ENCODE measurements around the gene SLC35F3. TPM values are rescaled to one million over a fixed set of nuclear protein-coding genes. Genes with fewer than 3 reads are reported as not detected.
"Not testable (repeated sequence)": the region's sequence is repeated elsewhere in the genome, so short reads cannot be mapped to it uniquely, and the experiment has no call there.

Gene SLC35F3
- total and polyA plus RNA-seq, 2 donors from 2014 or later = 0.41 to 0.66 TPM

GRCh38 chr1:234206651-234207284 lies 302.3 kb downstream of the SLC35F3 start:
- Histone ChIP-seq H3K36me3 (ENCODE audit: control insufficient read depth in 2 of 3, insufficient read depth in 3 of 3, low read length in 3 of 3) (no peaks in the 10 kb centered on the region), H3K27me3 (ENCODE audit: control insufficient read depth, insufficient read depth, low read length) (no peaks in the 10 kb centered on the region), H3K9me3 (ENCODE audit: control insufficient read depth in 2 of 3, insufficient read depth in 1 of 3, low read length in 3 of 3) (no peaks in the 10 kb centered on the region), H3K27ac (ENCODE audit: low read depth in 2 of 2, low read length in 2 of 2) (no peak overlapping the region), H3K4me3 (ENCODE audit: low read length in 3 of 3) (no peak overlapping the region), H3K9ac (ENCODE audit: low read length in 3 of 3) (no peak overlapping the region), H3K4me1 (ENCODE audit: control insufficient read depth in 2 of 3, insufficient read depth in 2 of 3, low read depth in 1 of 3, low read length in 3 of 3) (no peaks in the 10 kb centered on the region)
- intact Hi-C loops (cut with DNase I) = no loop called here
- DNase-seq (no peak), FAIRE-seq (no peak)
- no peak for TF ChIP-seq CTCF (IDR thresholded peaks at IDR 0.05; ENCODE audit: borderline replicate concordance, extremely low read depth, insufficient read depth)

DNA sequence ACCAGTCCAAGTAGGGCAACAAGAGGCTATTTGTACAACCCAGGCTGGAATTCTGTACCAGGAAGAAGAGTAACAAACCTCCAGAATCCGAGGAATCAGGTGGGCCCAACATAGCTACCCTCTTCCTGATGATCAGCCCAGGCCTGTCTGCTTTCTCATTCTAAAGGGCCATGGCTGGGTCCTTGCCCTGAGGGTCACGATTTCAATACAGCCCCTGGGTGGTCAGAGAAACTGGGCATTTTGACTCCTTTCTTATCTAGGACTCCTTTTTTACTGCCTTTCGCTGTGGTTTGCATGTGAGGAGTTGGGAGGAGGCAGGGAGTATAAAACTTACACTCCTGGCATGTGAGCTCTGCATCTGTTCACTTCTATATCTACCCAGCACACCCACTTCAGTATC lies 303.9 kb downstream of the SLC35F3 start:
- Histone ChIP-seq H3K4me3 (ENCODE audit: low read length in 3 of 3) (no peak overlapping the region), H3K9ac (ENCODE audit: low read length in 3 of 3) (no peak overlapping the region), H3K9me3 (ENCODE audit: control insufficient read depth in 2 of 3, insufficient read depth in 1 of 3, low read length in 3 of 3) (no peaks in the 10 kb centered on the region), H3K27me3 (ENCODE audit: control insufficient read depth, insufficient read depth, low read length) (peaks cover 1% of the 10 kb centered on the region), H3K4me1 (ENCODE audit: control insufficient read depth in 2 of 3, insufficient read depth in 2 of 3, low read depth in 1 of 3, low read length in 3 of 3) (no peaks in the 10 kb centered on the region), H3K36me3 (ENCODE audit: control insufficient read depth in 2 of 3, insufficient read depth in 3 of 3, low read length in 3 of 3) (no peaks in the 10 kb centered on the region), H3K27ac (ENCODE audit: low read depth in 2 of 2, low read length in 2 of 2) (no peak overlapping the region)
- no peak for DNase-seq
- intact Hi-C loops (cut with DNase I) = no loop called here
- no peak for TF ChIP-seq CTCF (IDR thresholded peaks at IDR 0.05; ENCODE audit: borderline replicate concordance, extremely low read depth, insufficient read depth)
- FAIRE-seq = no peak

DNA sequence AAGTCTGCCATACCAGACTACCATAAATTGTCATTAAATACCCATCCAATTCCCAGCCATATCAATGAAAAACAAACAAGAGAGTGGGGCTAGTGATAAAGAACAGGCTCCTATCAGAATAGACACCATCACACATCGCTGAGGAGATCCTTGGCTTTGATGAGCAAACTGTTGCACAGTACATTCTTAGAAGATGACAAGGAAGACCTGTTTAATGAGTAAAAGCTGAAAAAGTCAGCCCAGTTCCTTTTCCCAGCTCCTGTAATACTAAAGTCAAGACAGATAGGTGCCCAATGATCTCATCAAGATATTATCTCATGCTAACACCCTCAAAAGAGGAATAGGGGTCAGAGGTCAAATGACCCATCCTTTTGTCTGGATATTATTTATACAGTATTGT lies 304.3 kb downstream of the SLC35F3 start:
- no peaks in the 10 kb centered on the region for H3K9me3 ChIP-seq (ENCODE audit: control insufficient read depth in 2 of 3, insufficient read depth in 1 of 3, low read length in 3 of 3)
- TF ChIP-seq CTCF (IDR thresholded peaks at IDR 0.05; ENCODE audit: borderline replicate concordance, extremely low read depth, insufficient read depth) = no peak
- intact Hi-C loops (cut with DNase I) = no loop called here
- H3K9ac ChIP-seq (ENCODE audit: low read length in 3 of 3) = no peak overlapping the region
- peaks cover 2% of the 10 kb centered on the region for H3K27me3 ChIP-seq (ENCODE audit: control insufficient read depth, insufficient read depth, low read length)
- no peak for DNase-seq
- H3K36me3 ChIP-seq (ENCODE audit: control insufficient read depth in 2 of 3, insufficient read depth in 3 of 3, low read length in 3 of 3) = no peaks in the 10 kb centered on the region
- no peak overlapping the region for H3K27ac ChIP-seq (ENCODE audit: low read depth in 2 of 2, low read length in 2 of 2)
- H3K4me1 ChIP-seq (ENCODE audit: control insufficient read depth in 2 of 3, insufficient read depth in 2 of 3, low read depth in 1 of 3, low read length in 3 of 3) = no peaks in the 10 kb centered on the region
- no peak overlapping the region for H3K4me3 ChIP-seq (ENCODE audit: low read length in 3 of 3)
- no peak for FAIRE-seq

DNA sequence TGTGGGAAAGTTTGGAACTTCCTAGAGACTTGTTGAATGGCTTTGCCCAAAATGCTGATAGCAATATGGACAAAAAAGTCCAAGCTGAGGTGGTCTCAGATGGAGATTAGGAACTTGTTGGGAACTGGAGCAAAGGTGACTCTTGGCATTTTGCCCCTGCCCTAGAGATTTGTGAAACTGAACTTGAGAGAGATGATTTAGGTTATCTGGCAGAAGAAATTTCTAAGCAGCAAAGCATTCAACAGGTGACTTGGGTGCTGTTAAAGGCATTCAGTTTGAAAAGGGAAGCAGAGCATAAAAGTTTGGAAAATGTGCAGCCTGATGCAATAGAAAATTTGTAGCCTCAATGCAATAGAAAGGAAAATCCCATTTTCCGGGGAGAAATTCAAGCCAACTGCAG lies 306.0 kb downstream of the SLC35F3 start:
- H3K27ac ChIP-seq (ENCODE audit: low read depth in 2 of 2, low read length in 2 of 2); DNase-seq; H3K9ac ChIP-seq (ENCODE audit: low read length in 3 of 3); H3K27me3 ChIP-seq (ENCODE audit: control insufficient read depth, insufficient read depth, low read length); H3K36me3 ChIP-seq (ENCODE audit: control insufficient read depth in 2 of 3, insufficient read depth in 3 of 3, low read length in 3 of 3); H3K9me3 ChIP-seq (ENCODE audit: control insufficient read depth in 2 of 3, insufficient read depth in 1 of 3, low read length in 3 of 3); H3K4me3 ChIP-seq (ENCODE audit: low read length in 3 of 3); H3K4me1 ChIP-seq (ENCODE audit: control insufficient read depth in 2 of 3, insufficient read depth in 2 of 3, low read depth in 1 of 3, low read length in 3 of 3); FAIRE-seq; intact Hi-C loops (cut with DNase I): not testable (repeated sequence)

- H3K4me1 ChIP-seq (ENCODE audit: control insufficient read depth in 2 of 3, insufficient read depth in 2 of 3, low read depth in 1 of 3, low read length in 3 of 3); H3K36me3 ChIP-seq (ENCODE audit: control insufficient read depth in 2 of 3, insufficient read depth in 3 of 3, low read length in 3 of 3); H3K9ac ChIP-seq (ENCODE audit: low read length in 3 of 3); FAIRE-seq; intact Hi-C loops (cut with DNase I); H3K27me3 ChIP-seq (ENCODE audit: control insufficient read depth, insufficient read depth, low read length); DNase-seq; H3K4me3 ChIP-seq (ENCODE audit: low read length in 3 of 3); H3K9me3 ChIP-seq (ENCODE audit: control insufficient read depth in 2 of 3, insufficient read depth in 1 of 3, low read length in 3 of 3); H3K27ac ChIP-seq (ENCODE audit: low read depth in 2 of 2, low read length in 2 of 2): not testable (repeated sequence)
Measured at GRCh38 chr1:234211855-234212254, 307.4 kb downstream of the SLC35F3 start.

All from kidney (tissue), 14 donors.